Left renal pelvis (tissue), 4 donors: ENCODE measurements around the gene TBL1XR1. TPM values are rescaled to one million over a fixed set of nuclear protein-coding genes. Genes with fewer than 3 reads are reported as not detected.

Experiments used
- DNase-seq, 4 donors: peaks; one replicate each; pipeline ENCODE4 v3.0.0-alpha.2; 2013; ENCODE audit warnings: low read depth in 4 of 4, low spot score in 3 of 4
- polyA plus RNA-seq, 4 donors: library from polyadenylated mRNA; unstranded; fragments of 120-200 nt; gene quantifications; one replicate each; pipeline ENCODE4 v1.2.1, GENCODE V29; 2013; ENCODE audit not compliant: insufficient read length in 4 of 4

The TBL1XR1 gene
- polyA plus RNA-seq, 4 donors: 100 to 160 (median 147) TPM

DNA sequence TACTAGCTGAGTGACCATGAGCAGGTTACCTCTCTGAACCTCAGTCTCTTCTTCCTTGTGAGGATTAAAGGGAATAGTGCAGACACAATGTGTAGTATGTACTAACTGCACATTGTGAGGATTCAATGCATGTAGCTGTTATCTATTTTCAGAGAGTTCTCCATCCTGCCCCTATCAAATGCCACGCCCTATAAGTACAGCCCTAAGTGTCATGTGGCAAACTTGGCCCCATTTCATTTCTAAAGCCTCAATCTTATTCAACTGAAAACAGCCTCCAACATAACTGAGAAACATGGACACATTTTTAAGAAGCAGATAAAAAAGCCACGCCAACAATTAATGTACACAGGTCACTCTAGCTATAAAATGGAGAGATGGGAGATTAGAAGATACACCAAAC, 220.0 kb downstream of the TBL1XR1 start:
- DNase-seq: no peak

DNA sequence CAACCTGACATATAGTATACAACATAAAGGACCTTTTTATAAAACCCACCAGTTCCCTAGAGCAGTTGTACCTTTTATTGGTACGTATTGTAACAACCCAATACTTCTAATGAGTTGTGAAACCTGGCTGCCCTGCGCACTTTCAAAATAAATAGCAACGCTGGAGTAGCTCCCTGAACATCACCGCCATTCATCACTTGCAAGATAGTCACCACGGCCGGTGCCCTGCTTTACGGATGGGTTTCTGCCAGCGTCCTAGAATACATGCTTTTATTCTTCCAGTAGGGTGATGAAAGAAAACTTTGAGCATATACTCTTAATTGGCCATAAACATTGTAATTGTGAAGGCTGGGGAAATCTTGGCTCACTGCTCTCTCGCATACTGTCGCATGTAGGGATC, 220.7 kb downstream of the TBL1XR1 start:
- DNase-seq: no peak

DNA sequence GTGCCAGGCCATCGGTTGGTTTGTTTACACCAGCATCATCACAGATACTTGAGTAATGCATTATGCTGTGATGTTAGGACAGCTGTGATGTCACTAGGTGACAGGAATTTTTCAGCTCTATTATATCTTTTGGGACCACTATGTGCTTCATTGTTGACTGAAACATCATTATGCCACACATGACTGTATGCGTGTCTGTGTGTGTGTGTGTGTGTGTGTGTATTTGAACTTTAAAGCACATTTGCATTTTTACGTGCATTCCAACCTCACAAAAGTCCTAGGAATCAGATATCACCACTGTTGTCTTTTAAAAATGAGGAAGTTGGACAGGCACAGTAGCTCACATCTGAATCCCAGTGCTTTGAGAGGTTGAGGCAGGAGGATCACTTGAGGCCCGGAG, 223.0 kb downstream of the TBL1XR1 start:
- DNase-seq: no peak

DNA sequence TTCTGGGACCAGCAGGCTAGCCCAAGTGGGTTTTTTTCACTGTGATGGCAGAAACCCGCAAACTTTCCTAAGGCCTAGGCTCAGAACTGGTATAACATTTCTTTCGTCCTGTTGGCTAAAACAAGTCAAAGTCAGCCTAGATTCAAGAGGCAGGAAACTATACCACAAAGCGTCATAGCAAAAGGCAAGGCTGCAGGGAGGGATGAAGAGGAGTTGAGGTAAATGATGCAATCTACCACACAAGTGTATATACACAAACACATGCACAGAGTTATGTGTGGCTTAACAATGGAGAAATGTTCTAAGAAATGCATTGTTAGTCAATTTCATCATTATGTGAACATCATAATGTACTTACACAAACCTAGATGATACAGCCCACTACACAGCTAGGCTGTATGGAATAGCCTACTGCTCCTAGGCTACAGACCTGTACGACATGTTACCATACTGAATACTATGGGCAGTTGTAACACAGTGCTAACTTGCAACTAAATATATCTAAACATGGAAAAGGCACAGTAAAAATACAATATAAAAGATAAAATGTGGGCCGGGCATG, 225.6 kb downstream of the TBL1XR1 start:
- DNase-seq: no peak

DNA sequence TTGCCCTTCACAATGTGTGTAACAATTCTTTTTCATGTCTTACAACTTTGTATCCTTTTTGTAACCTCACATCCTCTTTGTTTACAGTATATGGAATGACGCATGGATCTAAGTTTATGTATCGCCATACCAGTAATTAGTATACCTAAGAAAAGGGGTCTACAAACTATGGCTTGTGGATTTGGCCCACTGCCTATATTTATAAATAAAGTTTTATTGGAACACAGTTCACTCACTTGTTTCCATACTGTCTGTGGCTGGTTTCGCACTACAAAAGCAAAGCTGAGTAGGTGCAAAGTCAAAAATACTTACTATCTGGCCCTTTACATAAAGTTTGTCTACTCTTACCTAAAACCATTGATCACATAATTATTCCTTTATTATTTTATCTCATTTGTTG, 226.5 kb downstream of the TBL1XR1 start:
- DNase-seq: no peak

DNA sequence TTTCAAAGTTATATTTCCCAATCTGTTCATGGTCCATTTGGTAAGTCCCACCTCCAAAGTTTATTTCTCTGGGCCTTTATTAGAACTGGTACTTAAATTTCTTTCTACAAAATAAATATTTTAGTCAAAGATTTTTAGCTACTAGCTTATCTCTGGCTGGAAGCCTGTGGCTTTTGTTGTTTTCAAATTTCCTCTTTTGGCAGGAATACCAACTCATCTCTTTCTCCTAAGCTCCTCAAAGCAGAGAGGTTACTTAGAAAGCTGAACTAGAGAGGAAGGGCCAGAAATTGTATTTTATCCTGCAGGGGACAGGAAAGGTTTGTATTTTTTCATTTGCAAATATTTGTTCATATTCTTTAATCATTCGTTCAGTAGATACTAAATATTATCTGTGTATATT, 227.8 kb downstream of the TBL1XR1 start:
- DNase-seq: no peak
